ENCODE measurements around the gene ZFAND2B. TPM values are rescaled to one million over a fixed set of nuclear protein-coding genes. Genes with fewer than 3 reads are reported as not detected.

ZFAND2B gene
- total RNA-seq, 4 donors from 2014 or later: 43.7 to 129 (median 112) TPM

- peaks cover 0 to 53% (median 0%) of the 10 kb centered on the region in 3 donors for H3K36me3 ChIP-seq
- H3K9me3 ChIP-seq: no peaks in the 10 kb centered on the region
- peak within 1 kb of the TSS; percentile 79 to 94 (median 85) for H3K27ac ChIP-seq
- no peaks in the 10 kb centered on the region for H3K27me3 ChIP-seq
- TF ChIP-seq POLR2A (IDR thresholded peaks at IDR 0.05) (peak; percentile 51 to 59), CTCF (IDR thresholded peaks at IDR 0.05) (peak in 1 of 6 experiments; percentile 9)
- H3K4me3 ChIP-seq: peak within 1 kb of the TSS; percentile 50 to 59 (median 56)
- peaks cover 0 to 32% (median 10%) of the 10 kb centered on the region in 4 donors for H3K4me1 ChIP-seq
- peak; percentile 94 to 97 (median 96) for DNase-seq
These were observed 12.4 kb downstream of the ZFAND2B start, which contains the start of gene ABCB6 for GRCh38 chr2:219218732-219219701. ABCB6 (minus strand) TSS chr2:219218958; CDS start chr2:219218673, 285 bp downstream.

- H3K27me3 ChIP-seq: no peaks in the 10 kb centered on the region
- peaks cover 0 to 32% (median 10%) of the 10 kb centered on the region in 4 donors for H3K4me1 ChIP-seq
- DNase-seq: no peak
- H3K9me3 ChIP-seq: no peaks in the 10 kb centered on the region
- TF ChIP-seq CTCF (IDR thresholded peaks at IDR 0.05) (no peak), POLR2A (IDR thresholded peaks at IDR 0.05) (no peak)
- no peak overlapping the region for H3K4me3 ChIP-seq
- H3K27ac ChIP-seq: peak overlapping the region in 1 of 4 donors; percentile 82
- peaks cover 0 to 57% (median 0%) of the 10 kb centered on the region in 3 donors for H3K36me3 ChIP-seq
These were observed 13.4 kb downstream of the ZFAND2B start for GRCh38 chr2:219219784-219220532.

- Histone ChIP-seq H3K36me3 (peaks cover 0 to 64% (median 0%) of the 10 kb centered on the region in 3 donors), H3K4me1 (peaks cover 0 to 32% (median 10%) of the 10 kb centered on the region in 4 donors), H3K9me3 (no peaks in the 10 kb centered on the region), H3K27me3 (no peaks in the 10 kb centered on the region), H3K27ac (no peak overlapping the region), H3K4me3 (no peak overlapping the region)
- no peak for TF ChIP-seq CTCF (IDR thresholded peaks at IDR 0.05)
- no peak for TF ChIP-seq POLR2A (IDR thresholded peaks at IDR 0.05)
- DNase-seq: no peak
These were observed 14.2 kb downstream of the ZFAND2B start for GRCh38 chr2:219220652-219221402.

GRCh38 chr2:219221957-219222518 is 15.5 kb downstream of the ZFAND2B start:
- H3K9me3 ChIP-seq: no peaks in the 10 kb centered on the region
- H3K27me3 ChIP-seq: no peaks in the 10 kb centered on the region
- no peak overlapping the region for H3K27ac ChIP-seq
- DNase-seq: no peak
- TF ChIP-seq CTCF (IDR thresholded peaks at IDR 0.05): no peak
- peaks cover 0 to 71% (median 0%) of the 10 kb centered on the region in 3 donors for H3K36me3 ChIP-seq
- H3K4me3 ChIP-seq: no peak overlapping the region
- H3K4me1 ChIP-seq: peaks cover 0 to 30% (median 10%) of the 10 kb centered on the region in 4 donors
